Gastrocnemius medialis (tissue), 4 donors: ENCODE results near the gene ARAP3. TPM values are rescaled to one million over a fixed set of nuclear protein-coding genes. Genes with fewer than 3 reads are reported as not detected.
"Not testable (repeated sequence)": the region's sequence is repeated elsewhere in the genome, so short reads cannot be mapped to it uniquely, and the experiment has no call there.

Source experiments
- ATAC-seq, 2 donors: fragments of 150-250 bp; one replicate each; pipeline ENCODE4 v1.9.1; 2016
- DNase-seq, 2 donors: peaks; one replicate each; pipeline ENCODE4 v3.0.0-alpha.2; 2019
- H3K27ac ChIP-seq, 4 donors: fragments of 200-600 bp; sonication (generic); 1 replicate in 1 of 4; 2 replicates in 3 of 4; pipeline ENCODE4 v1.5.1; 2016 to 2018; ENCODE audit warnings: mild to moderate bottlenecking in 2 of 4, moderate library complexity in 1 of 4
- H3K27me3 ChIP-seq, 3 donors: fragments of 200-600 bp; sonication (generic) in 2 of 3; 1 replicate in 1 of 3; 2 replicates in 2 of 3; pipeline versions ENCODE4 v1.5.1 to v1.6.0; 2016 to 2019; ENCODE audit warnings: mild to moderate bottlenecking in 1 of 3, moderate library complexity in 1 of 3
- H3K36me3 ChIP-seq, 2 donors: fragments of 200-600 bp; sonication (generic) in 1 of 2; one replicate each; pipeline ENCODE4 v1.5.1; 2017 to 2018
- H3K4me1 ChIP-seq, 2 donors: fragments of 200-600 bp; sonication (generic) in 1 of 2; one replicate each; pipeline ENCODE4 v1.5.1; 2016 to 2017; ENCODE audit warnings: mild to moderate bottlenecking in 2 of 2
- H3K4me3 ChIP-seq, 4 donors: fragments of 200-600 bp; sonication (generic) in 3 of 4; 1 replicate in 1 of 4; 2 replicates in 3 of 4; pipeline ENCODE4 v1.5.1; 2016 to 2019; ENCODE audit warnings: mild to moderate bottlenecking in 2 of 4
- H3K9me3 ChIP-seq, 3 donors: fragments of 200-600 bp; sonication (generic) in 2 of 3; 1 replicate in 1 of 3; 2 replicates in 2 of 3; pipeline ENCODE4 v1.5.1; 2016 to 2019
- CTCF ChIP-seq, 5 experiments: fragments of 450-650 bp in 3 of 5; fragments of 200-600 bp in 2 of 5; sonication (generic) in 2 of 5; IDR thresholded peaks in 4 of 5; conservative IDR thresholded peaks in 1 of 5; 1 replicate in 4 of 5; 2 replicates in 1 of 5; pipeline ENCODE4 v1.5.1; 2016 to 2019; ENCODE audit warnings: antibody characterized with exemption in 5 of 5, mild to moderate bottlenecking in 3 of 5, moderate library complexity in 3 of 5
- POLR2A ChIP-seq, 2 donors: fragments of 450-650 bp; IDR thresholded peaks; one replicate each; pipeline ENCODE4 v1.6.1; 2017; ENCODE audit warnings: antibody characterized with exemption in 2 of 2, mild to moderate bottlenecking in 2 of 2, moderate library complexity in 2 of 2
- in situ Hi-C, 4 donors: fragments of 200-750 bp; cut with MboI; loops; one replicate each; pipeline versions ENCODE4 v1.15.0 to v1.8.0; 2017; ENCODE audit warnings: low sequenced_read_pairs in 4 of 4
- intact Hi-C: fragments of 100-400 bp; cut with DNase I; formaldehyde crosslinking; loops from one replicate; pipeline ENCODE4 v1.15.1; 2023; ENCODE audit warnings: low total_unique reads
- total RNA-seq, 4 donors: library from RNA; depleted of rRNA; stranded (reverse); fragments of >200 nt; gene quantifications; one replicate each; pipeline versions ENCODE4 v1.1.0 to v1.2.3, GENCODE V29; 2016

ARAP3 gene
- 1 to 10 TPM; 1.6 to 5.5 (median 3.0) TPM for total RNA-seq

- ATAC-seq (peak; percentile 46 to 56), DNase-seq (peak; percentile 33 to 41)
- Histone ChIP-seq H3K4me3 (peak within 1 kb of the TSS; percentile 47 to 51 (median 50)), H3K4me1 (peaks cover 0 to 7% of the 10 kb centered on the region in 2 donors), H3K27me3 (peaks cover 0 to 7% (median 2%) of the 10 kb centered on the region in 3 donors), H3K27ac (peak within 1 kb of the TSS; percentile 42 to 76 (median 64)), H3K36me3 (no peaks in the 10 kb centered on the region), H3K9me3 (no peaks in the 10 kb centered on the region)
- no peak for TF ChIP-seq POLR2A (IDR thresholded peaks at IDR 0.05)
- in situ Hi-C loops, result loop anchor here (25.0 kb wide), 1 partner anchor 455 kb away; no protein-coding TSS in a partner anchor
- intact Hi-C loops, result no loop called here
Observed at GRCh38 chr5:141681695-141682641, at the start of gene ARAP3. Gene ARAP3, minus strand, starts transcription at chr5:141682230. Its CDS starts 1,744 bp downstream, at chr5:141680486.

- in situ Hi-C loops, result no loop called here
- no peak for TF ChIP-seq POLR2A (IDR thresholded peaks at IDR 0.05)
- no peak for TF ChIP-seq CTCF (IDR thresholded peaks at IDR 0.05 in 4 of 5, conservative IDR thresholded peaks at IDR 0.05 in 1 of 5)
- Histone ChIP-seq H3K36me3 (no peaks in the 10 kb centered on the region), H3K4me3 (no peak overlapping the region), H3K9me3 (no peaks in the 10 kb centered on the region), H3K27ac (no peak overlapping the region), H3K27me3 (no peaks in the 10 kb centered on the region), H3K4me1 (no peaks in the 10 kb centered on the region)
- no peak for DNase-seq
- intact Hi-C loops, result no loop called here
- no peak for ATAC-seq
Observed at GRCh38 chr5:141729387-141730006, 47.5 kb upstream of the ARAP3 start.

GRCh38 chr5:141725891-141726290, 43.9 kb upstream of the ARAP3 start:
- in situ Hi-C loops, result no loop called here

GRCh38 chr5:141725174-141725573, 43.1 kb upstream of the ARAP3 start:
- ATAC-seq, H3K27ac ChIP-seq, H3K4me1 ChIP-seq, H3K4me3 ChIP-seq, H3K36me3 ChIP-seq, DNase-seq, H3K9me3 ChIP-seq, intact Hi-C loops, H3K27me3 ChIP-seq, in situ Hi-C loops: not testable (repeated sequence)

More at GRCh38 chr5:141725891-141726290, 43.9 kb upstream of the ARAP3 start:
- no peak overlapping the region for H3K27ac ChIP-seq
- H3K4me3 ChIP-seq, result no peak overlapping the region
- ATAC-seq (no peak), DNase-seq (no peak)
- H3K4me1 ChIP-seq, result no peaks in the 10 kb centered on the region
- H3K9me3 ChIP-seq, result no peaks in the 10 kb centered on the region
- H3K27me3 ChIP-seq, result no peaks in the 10 kb centered on the region
- intact Hi-C loops, result no loop called here
- no peak for TF ChIP-seq CTCF (IDR thresholded peaks at IDR 0.05 in 4 of 5, conservative IDR thresholded peaks at IDR 0.05 in 1 of 5)
- TF ChIP-seq POLR2A (IDR thresholded peaks at IDR 0.05), result no peak
- H3K36me3 ChIP-seq, result no peaks in the 10 kb centered on the region

- Histone ChIP-seq H3K4me1 (no peaks in the 10 kb centered on the region), H3K27me3 (no peaks in the 10 kb centered on the region), H3K27ac (no peak overlapping the region), H3K4me3 (no peak overlapping the region), H3K9me3 (no peaks in the 10 kb centered on the region), H3K36me3 (no peaks in the 10 kb centered on the region)
- in situ Hi-C loops (no loop called here), intact Hi-C loops (no loop called here)
- TF ChIP-seq CTCF (IDR thresholded peaks at IDR 0.05 in 4 of 5, conservative IDR thresholded peaks at IDR 0.05 in 1 of 5), result no peak
- TF ChIP-seq POLR2A (IDR thresholded peaks at IDR 0.05), result no peak
- ATAC-seq (no peak), DNase-seq (no peak)
Observed at GRCh38 chr5:141722266-141722665, 40.2 kb upstream of the ARAP3 start.
